Measurements from ENCODE around the gene MSL3B.

The MSL3B gene

DNA sequence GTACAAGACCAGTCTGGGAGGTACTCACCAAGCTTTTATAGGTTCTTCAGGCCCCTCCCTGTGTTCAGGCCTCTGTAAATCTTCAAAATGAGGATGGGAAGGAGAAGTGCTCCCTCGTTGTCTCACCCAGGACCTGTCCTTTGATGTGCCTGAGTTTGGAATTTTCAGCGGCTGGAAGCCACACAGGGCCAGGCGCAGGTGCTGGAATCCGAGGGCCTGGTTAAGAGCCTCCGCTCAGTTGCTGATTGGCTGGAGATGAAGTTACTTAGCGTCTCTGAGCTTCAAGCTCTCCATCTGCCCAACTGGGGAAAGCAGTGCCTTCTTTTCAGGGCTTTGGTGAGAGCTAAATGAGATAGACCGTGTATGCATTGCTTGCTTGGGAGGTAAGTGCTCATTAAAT, 43.8 kb downstream of the MSL3B start:
- intact Hi-C loops (cut with DNase I), result no loop called here
- Histone ChIP-seq H3K27ac (no peak overlapping the region), H3K9me3 (no peaks in the 10 kb centered on the region), H3K36me3 (no peaks in the 10 kb centered on the region), H3K4me1 (no peaks in the 10 kb centered on the region), H3K27me3 (no peaks in the 10 kb centered on the region), H3K4me3 (replicated peaks in 1 of 3) (no peak overlapping the region)
- DNase-seq, result no peak
- TF ChIP-seq POLR2A (IDR thresholded peaks at IDR 0.05), result no peak
- TF ChIP-seq, protein P1, sequence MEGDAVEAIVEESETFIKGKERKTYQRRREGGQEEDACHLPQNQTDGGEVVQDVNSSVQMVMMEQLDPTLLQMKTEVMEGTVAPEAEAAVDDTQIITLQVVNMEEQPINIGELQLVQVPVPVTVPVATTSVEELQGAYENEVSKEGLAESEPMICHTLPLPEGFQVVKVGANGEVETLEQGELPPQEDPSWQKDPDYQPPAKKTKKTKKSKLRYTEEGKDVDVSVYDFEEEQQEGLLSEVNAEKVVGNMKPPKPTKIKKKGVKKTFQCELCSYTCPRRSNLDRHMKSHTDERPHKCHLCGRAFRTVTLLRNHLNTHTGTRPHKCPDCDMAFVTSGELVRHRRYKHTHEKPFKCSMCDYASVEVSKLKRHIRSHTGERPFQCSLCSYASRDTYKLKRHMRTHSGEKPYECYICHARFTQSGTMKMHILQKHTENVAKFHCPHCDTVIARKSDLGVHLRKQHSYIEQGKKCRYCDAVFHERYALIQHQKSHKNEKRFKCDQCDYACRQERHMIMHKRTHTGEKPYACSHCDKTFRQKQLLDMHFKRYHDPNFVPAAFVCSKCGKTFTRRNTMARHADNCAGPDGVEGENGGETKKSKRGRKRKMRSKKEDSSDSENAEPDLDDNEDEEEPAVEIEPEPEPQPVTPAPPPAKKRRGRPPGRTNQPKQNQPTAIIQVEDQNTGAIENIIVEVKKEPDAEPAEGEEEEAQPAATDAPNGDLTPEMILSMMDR (IDR thresholded peaks at IDR 0.05), result no peak
- WGBS, 2 donors, result 72 to 79% methylated on average over 7 of the region's 7 CpGs

DNA sequence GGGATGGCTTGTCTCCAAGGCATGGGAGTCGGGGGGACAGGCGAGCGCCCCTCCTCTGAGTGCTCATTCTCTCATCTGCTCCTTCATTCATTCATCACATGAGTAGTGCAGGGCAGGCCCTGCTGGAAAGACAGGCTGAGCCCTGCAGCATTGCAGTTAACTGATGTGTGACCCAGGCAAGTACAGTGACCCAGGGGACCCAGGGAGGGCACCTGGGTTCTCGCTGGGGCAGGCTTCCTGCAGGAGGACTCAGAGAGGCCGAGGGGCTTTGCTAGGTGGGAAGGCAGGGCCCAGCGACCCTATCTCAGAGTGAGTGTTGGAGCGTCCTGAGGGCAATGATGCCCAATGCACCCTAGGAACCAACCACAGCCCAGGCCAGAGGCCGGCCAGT, 44.5 kb downstream of the MSL3B start:
- Histone ChIP-seq H3K27me3 (no peaks in the 10 kb centered on the region), H3K4me3 (replicated peaks in 1 of 3) (no peak overlapping the region), H3K9me3 (no peaks in the 10 kb centered on the region), H3K27ac (no peak overlapping the region), H3K36me3 (no peaks in the 10 kb centered on the region), H3K4me1 (no peaks in the 10 kb centered on the region)
- TF ChIP-seq, protein P1 (IDR thresholded peaks at IDR 0.05), result no peak
- no peak for TF ChIP-seq POLR2A (IDR thresholded peaks at IDR 0.05)
- no peak for DNase-seq
- intact Hi-C loops (cut with DNase I), result no loop called here
- 78 to 95% methylated on average over 8 of the region's 8 CpGs for WGBS, 2 donors

DNA sequence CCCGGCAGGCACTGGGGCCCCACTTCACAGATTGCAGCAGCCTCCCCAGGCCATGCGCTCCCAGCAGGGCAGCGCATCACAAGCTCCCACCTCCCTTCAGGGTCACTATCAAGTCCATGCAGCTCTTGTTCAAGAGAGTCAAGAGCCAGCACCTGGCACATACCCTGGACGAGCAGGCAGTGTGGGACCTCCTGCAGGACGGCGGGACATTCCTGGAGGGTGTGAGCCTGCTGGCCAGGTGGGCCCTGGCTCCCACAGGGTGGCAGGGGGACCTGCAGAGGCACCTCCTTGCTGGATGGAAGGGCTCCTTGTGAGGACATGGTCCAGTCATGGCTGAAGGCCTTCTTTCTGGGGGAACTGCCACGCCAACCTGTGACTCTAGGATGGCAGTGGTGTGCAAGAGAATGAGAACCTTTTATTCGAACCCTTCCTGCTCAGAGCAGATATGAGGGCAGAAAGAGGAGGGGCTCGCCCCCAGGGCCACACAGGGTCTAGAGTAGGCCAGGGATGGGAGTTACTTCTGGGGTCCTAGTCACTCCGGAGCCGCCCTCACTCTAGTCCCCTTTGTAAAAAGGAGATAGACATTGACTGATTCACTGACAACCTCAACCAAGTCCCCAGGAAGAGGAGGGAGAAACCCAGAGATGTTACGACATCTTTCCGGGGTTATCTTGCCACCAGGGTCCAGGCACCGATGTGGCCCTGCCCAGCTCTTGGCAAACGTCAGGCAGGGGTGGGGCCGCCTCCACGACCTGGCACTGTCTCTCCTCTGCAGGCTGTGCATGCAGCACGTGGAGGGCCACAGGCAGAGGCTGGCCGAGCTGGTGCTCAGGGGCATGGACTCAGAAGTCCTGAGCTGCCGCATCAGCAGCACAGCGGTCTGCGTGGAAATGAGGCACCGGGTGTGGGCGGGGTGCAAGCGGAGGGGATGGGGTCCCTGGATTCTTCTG, 45.1 kb downstream of the MSL3B start:
- no peaks in the 10 kb centered on the region for H3K27me3 ChIP-seq
- no peaks in the 10 kb centered on the region for H3K36me3 ChIP-seq
- no peaks in the 10 kb centered on the region for H3K9me3 ChIP-seq
- no peak for TF ChIP-seq POLR2A (IDR thresholded peaks at IDR 0.05)
- TF ChIP-seq, protein P1 (IDR thresholded peaks at IDR 0.05), result no peak
- no peaks in the 10 kb centered on the region for H3K4me1 ChIP-seq
- intact Hi-C loops (cut with DNase I), result no loop called here
- 82 to 85% methylated on average over 16 to 24 of the region's 25 CpGs for WGBS, 2 donors
- H3K27ac ChIP-seq, result no peak overlapping the region
- DNase-seq, result no peak
- H3K4me3 ChIP-seq (replicated peaks in 1 of 3), result no peak overlapping the region

DNA sequence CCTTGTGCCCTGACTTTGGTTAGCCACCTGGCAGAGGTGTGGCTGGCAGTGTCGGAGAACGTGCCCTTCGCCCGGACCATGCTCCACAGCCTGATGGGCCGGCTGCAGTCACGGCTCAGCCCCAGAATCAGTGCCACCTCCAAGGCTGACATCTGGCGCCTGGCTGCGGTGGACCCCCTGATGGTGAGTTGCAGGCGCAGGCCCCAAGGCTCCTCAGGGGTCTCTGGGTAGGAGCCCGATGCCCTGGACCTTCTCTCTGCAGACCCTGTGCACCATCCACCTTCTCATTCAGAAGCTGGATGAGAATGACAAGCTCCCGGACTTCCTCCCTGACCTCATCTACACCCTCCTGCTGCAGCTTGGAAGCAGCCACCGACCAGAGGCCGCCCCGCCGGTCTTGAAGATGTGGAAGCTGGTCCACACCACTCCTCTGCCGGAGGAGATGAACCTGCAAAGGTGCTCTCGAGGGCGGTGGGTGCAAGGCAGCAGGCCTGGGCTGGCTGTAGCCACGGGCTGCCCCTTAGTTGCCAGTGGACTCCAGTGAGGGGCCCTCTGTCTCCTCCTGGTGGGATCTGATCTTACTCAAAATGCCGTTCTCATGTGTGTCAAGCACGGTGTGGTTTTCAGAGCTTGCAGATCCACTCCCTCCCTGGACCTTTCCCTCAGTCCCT, 46.0 kb downstream of the MSL3B start:
- no peak overlapping the region for H3K27ac ChIP-seq
- no peaks in the 10 kb centered on the region for H3K36me3 ChIP-seq
- 85 to 93% methylated on average over 2 to 19 of the region's 21 CpGs for WGBS, 2 donors
- no peak for DNase-seq
- H3K4me3 ChIP-seq (replicated peaks in 1 of 3), result no peak overlapping the region
- no peaks in the 10 kb centered on the region for H3K27me3 ChIP-seq
- H3K9me3 ChIP-seq, result no peaks in the 10 kb centered on the region
- TF ChIP-seq, protein P1 (IDR thresholded peaks at IDR 0.05), result no peak
- TF ChIP-seq POLR2A (IDR thresholded peaks at IDR 0.05), result no peak
- intact Hi-C loops (cut with DNase I), result no loop called here
- H3K4me1 ChIP-seq, result no peaks in the 10 kb centered on the region

DNA sequence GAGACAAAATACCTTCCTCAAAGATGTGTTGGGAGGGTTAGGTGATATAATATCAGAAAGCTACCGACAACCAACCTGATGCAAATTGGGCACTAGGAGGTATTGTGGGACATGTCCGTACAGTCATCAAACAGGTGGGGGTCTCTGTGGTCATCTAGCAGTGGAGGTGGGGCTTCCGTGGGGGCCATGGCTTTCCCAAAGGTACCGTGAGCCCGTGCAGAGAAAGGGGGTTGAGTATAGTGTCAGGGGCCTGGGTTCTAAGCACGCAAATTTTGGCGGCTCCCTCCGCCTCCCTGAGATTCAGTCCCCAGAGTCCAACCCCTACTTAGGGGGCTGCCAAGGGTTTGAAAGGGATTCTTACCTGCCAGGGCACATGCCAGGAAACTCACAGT, 46.5 kb downstream of the MSL3B start:
- intact Hi-C loops (cut with DNase I), result no loop called here
- Histone ChIP-seq H3K27me3 (no peaks in the 10 kb centered on the region), H3K27ac (no peak overlapping the region), H3K4me3 (replicated peaks in 1 of 3) (no peak overlapping the region), H3K36me3 (no peaks in the 10 kb centered on the region), H3K4me1 (no peaks in the 10 kb centered on the region), H3K9me3 (no peaks in the 10 kb centered on the region)
- DNase-seq, result no peak
- no peak for TF ChIP-seq POLR2A (IDR thresholded peaks at IDR 0.05)
- TF ChIP-seq, protein P1 (IDR thresholded peaks at IDR 0.05), result no peak
- 94% methylated on average over 8 of the region's 8 CpGs for WGBS, 2 donors
